ENCODE measurements around the gene ACTR6.
"Not testable (repeated sequence)": the region's sequence is repeated elsewhere in the genome, so short reads cannot be mapped to it uniquely, and the experiment has no call there.

The ACTR6 gene

GRCh38 chr12:100219328-100220109 is 18.9 kb downstream of the ACTR6 start:
- DNase-seq (ENCODE audit: low read depth): no peak

- DNase-seq (ENCODE audit: low read depth): no peak
These were observed 20.9 kb downstream of the ACTR6 start for GRCh38 chr12:100221523-100221922.

GRCh38 chr12:100222173-100222572 is 21.6 kb downstream of the ACTR6 start:
- DNase-seq (ENCODE audit: low read depth): not testable (repeated sequence)

- no peak for DNase-seq (ENCODE audit: low read depth)
These were observed 24.9 kb downstream of the ACTR6 start for GRCh38 chr12:100225491-100225890.

- DNase-seq (ENCODE audit: low read depth): no peak
These were observed 28.5 kb downstream of the ACTR6 start for GRCh38 chr12:100229036-100229635.

GRCh38 chr12:100229876-100230275 is 29.3 kb downstream of the ACTR6 start:
- DNase-seq (ENCODE audit: low read depth): no peak

GRCh38 chr12:100231873-100232272 is 31.3 kb downstream of the ACTR6 start:
- DNase-seq (ENCODE audit: low read depth): not testable (repeated sequence)

- no peak for DNase-seq (ENCODE audit: low read depth)
These were observed 33.6 kb downstream of the ACTR6 start for GRCh38 chr12:100234166-100234565.

GRCh38 chr12:100234591-100235304 is 34.1 kb downstream of the ACTR6 start:
- no peak for DNase-seq (ENCODE audit: low read depth)

GRCh38 chr12:100238801-100239200 is 38.2 kb downstream of the ACTR6 start:
- DNase-seq (ENCODE audit: low read depth): no peak

- no peak for DNase-seq (ENCODE audit: low read depth)
These were observed 39.0 kb downstream of the ACTR6 start for GRCh38 chr12:100239589-100239988.

GRCh38 chr12:100243137-100243536 is 42.5 kb downstream of the ACTR6 start:
- DNase-seq (ENCODE audit: low read depth): no peak

- DNase-seq (ENCODE audit: low read depth): no peak
These were observed 47.1 kb downstream of the ACTR6 start for GRCh38 chr12:100247765-100248164.

- DNase-seq (ENCODE audit: low read depth): no peak
These were observed 48.3 kb downstream of the ACTR6 start for GRCh38 chr12:100248886-100249285.

GRCh38 chr12:100249941-100250340 is 49.3 kb downstream of the ACTR6 start:
- no peak for DNase-seq (ENCODE audit: low read depth)

- DNase-seq (ENCODE audit: low read depth): no peak
These were observed 51.3 kb downstream of the ACTR6 start for GRCh38 chr12:100251917-100252316.

GRCh38 chr12:100253437-100253836 is 52.8 kb downstream of the ACTR6 start:
- DNase-seq (ENCODE audit: low read depth): no peak

GRCh38 chr12:100254876-100255275 is 54.3 kb downstream of the ACTR6 start:
- DNase-seq (ENCODE audit: low read depth): no peak

- no peak for DNase-seq (ENCODE audit: low read depth)
These were observed 57.5 kb downstream of the ACTR6 start for GRCh38 chr12:100258127-100258526.

GRCh38 chr12:100263131-100263530 is 62.5 kb downstream of the ACTR6 start:
- DNase-seq (ENCODE audit: low read depth): no peak

GRCh38 chr12:100265107-100265506 is 64.5 kb downstream of the ACTR6 start:
- DNase-seq (ENCODE audit: low read depth): not testable (repeated sequence)

- DNase-seq (ENCODE audit: low read depth): no peak
These were observed 65.3 kb downstream of the ACTR6 start for GRCh38 chr12:100265732-100266584.

Measured in stimulated activated CD4-positive, alpha-beta T cell treated with anti-CD3 and anti-CD28 coated beads, Interleukin-2, amount 100 ng/mL, for 4 hours (primary cell).